Measurements from ENCODE around the gene EFHC1. TPM values are rescaled to one million over a fixed set of nuclear protein-coding genes. Genes with fewer than 3 reads are reported as not detected.

Gene EFHC1
- total RNA-seq, 1 experiment from 2014 or later, result 26.9 TPM

DNA sequence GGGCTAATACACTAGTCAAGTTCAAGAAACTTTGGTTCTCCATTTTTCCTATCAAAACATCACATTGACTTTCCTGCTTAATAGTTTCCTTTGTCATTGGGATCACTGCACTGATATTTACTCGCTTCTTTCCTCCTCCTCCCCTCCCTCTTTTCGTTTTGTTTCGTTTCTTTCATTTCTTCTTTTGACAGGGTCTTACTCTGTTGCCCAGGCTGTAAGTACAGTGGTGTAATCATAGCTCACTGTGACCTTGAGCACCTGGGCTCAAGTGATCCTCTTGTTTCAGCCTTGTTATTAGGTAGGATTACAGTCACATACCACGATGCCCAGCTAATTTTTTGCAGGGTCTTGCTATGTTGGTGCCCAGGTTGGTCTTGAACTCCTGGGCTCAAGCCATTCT, 45.9 kb upstream of the EFHC1 start:
- Mint-ChIP-seq H3K27ac (ENCODE audit: low read depth, unreplicated experiment) (no peak overlapping the region), H3K36me3 (ENCODE audit: insufficient read depth, unreplicated experiment) (no peaks in the 10 kb centered on the region), H3K27me3 (ENCODE audit: insufficient read depth, unreplicated experiment) (no peaks in the 10 kb centered on the region), H3K9me3 (ENCODE audit: unreplicated experiment) (peaks cover 8% of the 10 kb centered on the region), H3K4me1 (ENCODE audit: insufficient read depth, unreplicated experiment) (peaks cover 13% of the 10 kb centered on the region), H3K4me3 (ENCODE audit: unreplicated experiment) (no peak overlapping the region)
- TF ChIP-seq, protein P1, sequence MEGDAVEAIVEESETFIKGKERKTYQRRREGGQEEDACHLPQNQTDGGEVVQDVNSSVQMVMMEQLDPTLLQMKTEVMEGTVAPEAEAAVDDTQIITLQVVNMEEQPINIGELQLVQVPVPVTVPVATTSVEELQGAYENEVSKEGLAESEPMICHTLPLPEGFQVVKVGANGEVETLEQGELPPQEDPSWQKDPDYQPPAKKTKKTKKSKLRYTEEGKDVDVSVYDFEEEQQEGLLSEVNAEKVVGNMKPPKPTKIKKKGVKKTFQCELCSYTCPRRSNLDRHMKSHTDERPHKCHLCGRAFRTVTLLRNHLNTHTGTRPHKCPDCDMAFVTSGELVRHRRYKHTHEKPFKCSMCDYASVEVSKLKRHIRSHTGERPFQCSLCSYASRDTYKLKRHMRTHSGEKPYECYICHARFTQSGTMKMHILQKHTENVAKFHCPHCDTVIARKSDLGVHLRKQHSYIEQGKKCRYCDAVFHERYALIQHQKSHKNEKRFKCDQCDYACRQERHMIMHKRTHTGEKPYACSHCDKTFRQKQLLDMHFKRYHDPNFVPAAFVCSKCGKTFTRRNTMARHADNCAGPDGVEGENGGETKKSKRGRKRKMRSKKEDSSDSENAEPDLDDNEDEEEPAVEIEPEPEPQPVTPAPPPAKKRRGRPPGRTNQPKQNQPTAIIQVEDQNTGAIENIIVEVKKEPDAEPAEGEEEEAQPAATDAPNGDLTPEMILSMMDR (IDR thresholded peaks at IDR 0.05; ENCODE audit: unreplicated experiment), result no peak
- no TSS peak for BruUV-seq (replicated peaks)
- DNase-seq (ENCODE audit: unreplicated experiment), result no peak
- ChIA-PET CTCF (interaction anchor here (0.5 to 1.2 kb wide), 3 partner anchors 17 to 369 kb away, joined by 3 read pairs; no protein-coding TSS in a partner anchor), POLR2A (interaction anchor here (0.6 to 0.7 kb wide), 2 partner anchors 9 to 85 kb away, joined by 3 read pairs; no protein-coding TSS in a partner anchor)
- intact Hi-C loops (cut with micrococcal nuclease), result no loop called here

DNA sequence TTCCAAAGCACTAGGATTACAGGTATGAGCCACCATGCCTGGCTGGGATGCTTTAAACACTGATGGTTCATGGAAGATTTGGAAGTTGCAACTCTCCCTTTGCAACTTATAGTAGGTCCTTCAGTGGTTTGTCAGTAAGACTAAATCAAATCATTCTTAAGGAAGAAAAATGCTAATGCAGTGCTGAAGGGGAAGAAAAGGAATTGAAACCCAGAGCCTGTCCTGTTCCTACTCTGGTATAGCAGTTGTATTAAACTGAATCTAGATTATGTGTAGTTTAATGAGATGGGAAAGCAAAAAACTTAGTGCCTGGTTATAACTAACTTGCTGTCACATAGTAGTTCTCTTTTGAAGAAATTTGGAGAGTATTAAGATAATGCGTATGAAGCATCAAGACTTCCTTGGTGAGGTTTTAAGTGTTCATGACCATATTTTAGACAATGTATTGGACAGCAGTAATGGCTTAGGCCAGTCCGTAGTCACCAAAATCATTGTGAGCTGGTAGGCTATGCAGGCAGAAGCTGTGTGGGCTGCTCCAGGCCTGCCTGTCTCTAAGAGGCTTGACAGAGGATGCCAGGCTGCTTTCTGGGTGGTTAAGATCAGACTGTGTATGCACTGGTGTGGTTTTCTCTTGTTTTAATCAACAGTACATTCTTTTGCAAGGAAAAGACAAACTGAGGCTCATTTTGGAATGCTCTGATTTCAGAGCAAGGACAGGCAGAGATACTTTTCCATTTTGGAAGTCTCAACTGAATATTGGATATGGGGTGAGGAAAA, 44.2 kb upstream of the EFHC1 start:
- POLR2A ChIA-PET, result interaction anchor here (0.7 to 1.4 kb wide), 2 partner anchors 9 to 12 kb away, joined by 3 read pairs; no protein-coding TSS in a partner anchor

DNA sequence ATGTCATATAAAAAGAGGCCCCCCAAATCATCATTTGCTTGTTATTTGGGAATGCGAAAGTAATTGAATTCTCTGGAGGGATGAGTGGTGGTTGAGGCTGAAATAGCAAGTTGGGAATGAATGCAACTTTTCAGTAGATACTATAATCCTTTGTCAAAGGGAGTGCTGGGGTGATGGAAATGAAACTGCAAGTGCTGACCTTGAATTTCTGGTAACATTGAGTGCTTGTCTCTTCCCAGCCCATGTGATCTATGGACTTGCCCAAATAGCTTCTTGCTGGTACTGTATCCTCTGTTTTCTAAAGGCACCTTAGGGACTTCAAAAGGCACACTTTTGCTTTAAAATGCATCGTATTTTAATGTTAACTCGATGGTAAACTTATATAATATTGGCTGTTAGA, 43.4 kb upstream of the EFHC1 start:
- intact Hi-C loops (cut with micrococcal nuclease), result no loop called here
- TF ChIP-seq, protein P1 (IDR thresholded peaks at IDR 0.05; ENCODE audit: unreplicated experiment), result no peak
- no peak overlapping the region for H3K27ac Mint-ChIP-seq (ENCODE audit: low read depth, unreplicated experiment)
- peaks cover 7% of the 10 kb centered on the region for H3K4me1 Mint-ChIP-seq (ENCODE audit: insufficient read depth, unreplicated experiment)
- H3K9me3 Mint-ChIP-seq (ENCODE audit: unreplicated experiment), result peaks cover 8% of the 10 kb centered on the region
- DNase-seq (ENCODE audit: unreplicated experiment), result no peak
- CTCF ChIA-PET, result interaction anchor here (0.6 to 1.2 kb wide), 2 partner anchors 91 to 113 kb away, joined by 4 read pairs; no protein-coding TSS in a partner anchor
- no peak overlapping the region for H3K4me3 Mint-ChIP-seq (ENCODE audit: unreplicated experiment)
- H3K36me3 Mint-ChIP-seq (ENCODE audit: insufficient read depth, unreplicated experiment), result no peaks in the 10 kb centered on the region
- BruUV-seq (replicated peaks), result no TSS peak
- POLR2A ChIA-PET, result interaction anchor here (0.7 to 1.4 kb wide), 2 partner anchors 10 to 11 kb away, joined by 3 read pairs; no protein-coding TSS in a partner anchor
- H3K27me3 Mint-ChIP-seq (ENCODE audit: insufficient read depth, unreplicated experiment), result no peaks in the 10 kb centered on the region

More for the DNA sequence above, 44.2 kb upstream of the EFHC1 start:
- H3K4me1 Mint-ChIP-seq (ENCODE audit: insufficient read depth, unreplicated experiment), result peaks cover 13% of the 10 kb centered on the region
- CTCF ChIA-PET, result interaction anchor here (0.6 to 1.2 kb wide), 4 partner anchors 16 to 112 kb away, joined by 3 to 4 read pairs (median 4); no protein-coding TSS in a partner anchor
- intact Hi-C loops (cut with micrococcal nuclease), result no loop called here
- H3K4me3 Mint-ChIP-seq (ENCODE audit: unreplicated experiment), result no peak overlapping the region
- peaks cover 8% of the 10 kb centered on the region for H3K9me3 Mint-ChIP-seq (ENCODE audit: unreplicated experiment)
- no peak overlapping the region for H3K27ac Mint-ChIP-seq (ENCODE audit: low read depth, unreplicated experiment)
- no peaks in the 10 kb centered on the region for H3K27me3 Mint-ChIP-seq (ENCODE audit: insufficient read depth, unreplicated experiment)
- H3K36me3 Mint-ChIP-seq (ENCODE audit: insufficient read depth, unreplicated experiment), result no peaks in the 10 kb centered on the region
- TF ChIP-seq, protein P1 (IDR thresholded peaks at IDR 0.05; ENCODE audit: unreplicated experiment), result no peak
- no peak for DNase-seq (ENCODE audit: unreplicated experiment)
- no TSS peak for BruUV-seq (replicated peaks)

- BruUV-seq (replicated peaks), result no TSS peak
- CTCF ChIA-PET, result interaction anchor here (0.7 to 1.2 kb wide), 2 partner anchors 92 to 275 kb away, joined by 3 to 4 read pairs; no protein-coding TSS in a partner anchor
- Mint-ChIP-seq H3K9me3 (ENCODE audit: unreplicated experiment) (peaks cover 8% of the 10 kb centered on the region), H3K36me3 (ENCODE audit: insufficient read depth, unreplicated experiment) (no peaks in the 10 kb centered on the region), H3K27me3 (ENCODE audit: insufficient read depth, unreplicated experiment) (no peaks in the 10 kb centered on the region), H3K4me3 (ENCODE audit: unreplicated experiment) (no peak overlapping the region), H3K4me1 (ENCODE audit: insufficient read depth, unreplicated experiment) (peaks cover 6% of the 10 kb centered on the region), H3K27ac (ENCODE audit: low read depth, unreplicated experiment) (no peak overlapping the region)
- POLR2A ChIA-PET, result interaction anchor here (0.6 to 1.4 kb wide), 2 partner anchors 11 to 149 kb away, joined by 3 read pairs; no protein-coding TSS in a partner anchor
- TF ChIP-seq, protein P1 (IDR thresholded peaks at IDR 0.05; ENCODE audit: unreplicated experiment), result no peak
- DNase-seq (ENCODE audit: unreplicated experiment), result no peak
- intact Hi-C loops (cut with micrococcal nuclease), result no loop called here
Measured at GRCh38 chr6:52377538-52378221, 42.5 kb upstream of the EFHC1 start.

Measured in MCF 10A (cell line).